Prostate gland (tissue), 2 donors: ENCODE results near the gene S100A12. TPM values are rescaled to one million over a fixed set of nuclear protein-coding genes. Genes with fewer than 3 reads are reported as not detected.
"Not testable (repeated sequence)": the region's sequence is repeated elsewhere in the genome, so short reads cannot be mapped to it uniquely, and the experiment has no call there.

Source experiments
- DNase-seq: peaks from one replicate; pipeline ENCODE4 v3.0.0-alpha.2; 2019; ENCODE audit warnings: low spot score
- H3K27ac ChIP-seq, 2 donors: fragments of 200-600 bp; sonication (generic); 2 replicates each; pipeline ENCODE4 v1.5.1; 2017 to 2019
- H3K27me3 ChIP-seq: fragments of 200-600 bp; sonication (generic); replicated peaks from 2 replicates; pipeline ENCODE4 v1.5.1; 2019; ENCODE audit not compliant: insufficient read depth
- H3K36me3 ChIP-seq, 2 donors: fragments of 200-600 bp; sonication (generic); 1 replicate in 1 of 2; 2 replicates in 1 of 2; pipeline versions ENCODE4 v1.5.1 to v1.8.1; 2017 to 2019
- H3K4me1 ChIP-seq: fragments of 200-600 bp; sonication (generic); replicated peaks from 2 replicates; pipeline ENCODE4 v1.5.1; 2019
- H3K4me3 ChIP-seq, 2 donors: fragments of 200-600 bp; sonication (generic); 2 replicates each; pipeline ENCODE4 v1.5.1; 2017 to 2019
- H3K9me3 ChIP-seq: fragments of 200-600 bp; sonication (generic); 2 replicates; pipeline ENCODE4 v1.5.1; 2017
- POLR2A ChIP-seq: fragments of 450-650 bp; IDR thresholded peaks from one replicate; pipeline ENCODE4 v1.6.1; 2016; ENCODE audit warnings: antibody characterized with exemption, mild to moderate bottlenecking
- POLR2AphosphoS5 ChIP-seq: sonication (generic); formaldehyde crosslinking; IDR thresholded peaks from one replicate; pipeline ENCODE4 v1.6.1; 2017; ENCODE audit warnings: antibody characterized with exemption
- WGBS: methylation state at CpG from one replicate; pipeline ENCODE4 v1.1.5; 2018; 5-methylcytosine and 5-hydroxymethylcytosine counted together
- intact Hi-C: fragments of 100-400 bp; cut with DNase I; formaldehyde crosslinking; loops from one replicate; pipeline ENCODE4 v1.14.2; 2022
- total RNA-seq, 2 donors: library from RNA; depleted of rRNA; stranded (reverse); fragments of >200 nt; gene quantifications; one replicate each; pipeline ENCODE4 v1.1.0, GENCODE V29; 2016
- TF ChIP-seq, protein P1 (sequence below), 4 experiments: fragments of 200-600 bp in 2 of 4; fragments of 450-650 bp in 2 of 4; sonication (generic) in 2 of 4; IDR thresholded peaks; 1 replicate in 3 of 4; 2 replicates in 1 of 4; pipeline ENCODE4 v1.5.1; 2016 to 2019; ENCODE audit warnings: antibody characterized with exemption in 4 of 4, mild to moderate bottlenecking in 2 of 4, moderate library complexity in 2 of 4

Gene S100A12
- total RNA-seq, 2 donors from 2014 or later: not detected

DNA sequence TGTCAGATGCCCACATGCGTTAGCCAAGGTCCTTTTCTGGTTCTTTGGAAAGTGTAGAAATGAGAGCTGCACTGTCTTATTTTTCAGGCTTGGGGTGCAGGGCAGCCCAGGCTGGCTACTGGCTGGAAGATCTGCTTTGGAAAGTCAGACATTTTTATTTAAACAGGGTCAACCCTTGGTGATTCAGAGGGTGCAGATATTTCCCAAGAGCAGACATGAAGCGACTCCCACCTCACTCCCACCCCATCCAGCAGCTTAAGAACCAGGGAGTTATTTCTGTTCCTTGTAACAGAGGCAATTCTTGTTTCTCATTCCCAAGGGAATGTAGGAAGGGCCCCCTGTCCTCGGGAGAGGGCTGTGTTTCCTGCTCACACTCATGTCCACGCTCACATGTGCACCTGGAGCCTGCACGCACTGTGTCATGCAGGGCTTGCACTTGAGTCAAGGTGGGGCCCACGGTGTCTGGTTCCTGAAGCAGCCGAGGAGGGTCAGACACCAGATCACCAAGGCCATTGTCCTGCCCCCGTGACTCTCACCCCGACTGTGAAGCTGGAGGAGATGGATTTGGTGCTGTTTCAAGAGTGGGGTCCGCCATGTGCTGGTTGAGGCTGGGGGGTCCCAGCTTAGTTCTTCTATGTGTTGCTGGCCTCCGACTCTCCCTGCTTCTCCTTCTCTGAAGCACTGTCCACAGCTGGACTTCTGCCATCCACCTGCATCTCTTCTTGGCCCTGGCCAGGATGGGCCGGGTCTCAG, 41.9 kb upstream of the S100A12 start:
- no peak for TF ChIP-seq POLR2AphosphoS5
- TF ChIP-seq, protein P1, sequence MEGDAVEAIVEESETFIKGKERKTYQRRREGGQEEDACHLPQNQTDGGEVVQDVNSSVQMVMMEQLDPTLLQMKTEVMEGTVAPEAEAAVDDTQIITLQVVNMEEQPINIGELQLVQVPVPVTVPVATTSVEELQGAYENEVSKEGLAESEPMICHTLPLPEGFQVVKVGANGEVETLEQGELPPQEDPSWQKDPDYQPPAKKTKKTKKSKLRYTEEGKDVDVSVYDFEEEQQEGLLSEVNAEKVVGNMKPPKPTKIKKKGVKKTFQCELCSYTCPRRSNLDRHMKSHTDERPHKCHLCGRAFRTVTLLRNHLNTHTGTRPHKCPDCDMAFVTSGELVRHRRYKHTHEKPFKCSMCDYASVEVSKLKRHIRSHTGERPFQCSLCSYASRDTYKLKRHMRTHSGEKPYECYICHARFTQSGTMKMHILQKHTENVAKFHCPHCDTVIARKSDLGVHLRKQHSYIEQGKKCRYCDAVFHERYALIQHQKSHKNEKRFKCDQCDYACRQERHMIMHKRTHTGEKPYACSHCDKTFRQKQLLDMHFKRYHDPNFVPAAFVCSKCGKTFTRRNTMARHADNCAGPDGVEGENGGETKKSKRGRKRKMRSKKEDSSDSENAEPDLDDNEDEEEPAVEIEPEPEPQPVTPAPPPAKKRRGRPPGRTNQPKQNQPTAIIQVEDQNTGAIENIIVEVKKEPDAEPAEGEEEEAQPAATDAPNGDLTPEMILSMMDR (IDR thresholded peaks at IDR 0.05): no peak
- TF ChIP-seq POLR2A: no peak
- Histone ChIP-seq H3K4me3 (no peak overlapping the region), H3K27ac (no peak overlapping the region), H3K27me3 (no peaks in the 10 kb centered on the region), H3K4me1 (no peaks in the 10 kb centered on the region), H3K36me3 (no peaks in the 10 kb centered on the region), H3K9me3 (no peaks in the 10 kb centered on the region)
- intact Hi-C loops: no loop called here
- 86% methylated on average over 12 of the region's 12 CpGs for WGBS
- DNase-seq: no peak

DNA sequence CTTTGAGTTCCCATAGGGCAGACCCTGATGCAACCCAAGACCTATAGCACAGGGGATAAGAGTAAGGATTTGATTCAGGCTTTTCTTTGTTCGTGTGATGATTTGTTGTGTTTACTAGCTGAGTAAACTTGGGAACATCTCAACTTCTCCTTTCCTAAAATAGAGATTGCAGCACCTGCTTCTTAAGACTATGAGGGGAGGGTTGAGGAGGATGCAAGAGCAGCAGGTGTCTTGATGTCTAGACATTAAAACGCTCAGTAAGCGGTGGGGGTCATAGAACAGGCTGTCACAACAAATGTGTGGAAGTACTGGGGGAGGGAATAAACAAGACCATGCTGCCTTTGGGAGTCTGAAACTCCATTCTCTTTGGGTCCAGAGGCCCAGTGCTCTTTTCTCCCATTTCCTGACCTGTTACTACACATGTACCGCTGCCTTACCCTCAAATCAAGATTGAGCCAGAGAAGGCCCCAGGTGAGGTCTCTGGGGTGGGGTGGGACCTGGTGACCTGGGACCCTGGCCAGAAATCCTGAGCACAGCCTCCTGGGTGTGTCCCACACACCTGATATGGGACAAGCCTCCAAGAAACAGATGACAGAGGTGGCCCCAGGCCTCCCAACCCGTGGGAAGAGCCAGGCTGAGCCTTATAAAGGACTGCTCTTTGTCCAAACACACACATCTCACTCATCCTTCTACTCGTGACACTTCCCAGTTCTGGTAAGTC, 40.6 kb upstream of the S100A12 start, which contains the start of gene S100A7A:
S100A7A (plus strand) TSS at position 671 of the 721 bp plus-strand sequence. CDS start 1,563 bp downstream, outside the sequence.
- intact Hi-C loops: no loop called here
- Histone ChIP-seq H3K4me1 (no peaks in the 10 kb centered on the region), H3K9me3 (no peaks in the 10 kb centered on the region), H3K4me3 (no peak within 1 kb of the TSS), H3K36me3 (no peaks in the 10 kb centered on the region), H3K27ac (no peak within 1 kb of the TSS), H3K27me3 (no peaks in the 10 kb centered on the region)
- TF ChIP-seq POLR2A (no peak), POLR2AphosphoS5 (no peak)
- TF ChIP-seq, protein P1 (IDR thresholded peaks at IDR 0.05): no peak
- DNase-seq: no peak
- 65% methylated on average over 6 of the region's 6 CpGs for WGBS

DNA sequence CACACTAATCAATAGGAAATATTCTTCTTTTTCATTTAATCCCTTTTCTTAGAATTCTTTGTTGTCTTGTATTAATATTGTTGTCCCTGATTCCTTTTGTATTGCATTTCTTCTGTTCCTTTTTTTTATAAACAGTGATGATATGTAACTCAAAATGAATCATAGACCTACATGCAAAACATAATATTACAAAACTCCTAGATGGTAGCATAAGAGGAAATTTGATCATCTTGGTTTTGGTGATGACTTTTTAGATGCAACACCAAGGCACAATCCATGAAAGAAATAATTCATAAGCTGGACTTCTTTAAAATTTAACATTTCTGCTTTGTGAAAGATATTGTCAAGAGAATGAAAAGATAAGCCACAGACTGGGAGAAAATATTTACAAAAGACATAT, 38.5 kb upstream of the S100A12 start:
- H3K27ac ChIP-seq, H3K4me3 ChIP-seq, intact Hi-C loops, H3K36me3 ChIP-seq, DNase-seq, H3K4me1 ChIP-seq, H3K27me3 ChIP-seq, H3K9me3 ChIP-seq: not testable (repeated sequence)

DNA sequence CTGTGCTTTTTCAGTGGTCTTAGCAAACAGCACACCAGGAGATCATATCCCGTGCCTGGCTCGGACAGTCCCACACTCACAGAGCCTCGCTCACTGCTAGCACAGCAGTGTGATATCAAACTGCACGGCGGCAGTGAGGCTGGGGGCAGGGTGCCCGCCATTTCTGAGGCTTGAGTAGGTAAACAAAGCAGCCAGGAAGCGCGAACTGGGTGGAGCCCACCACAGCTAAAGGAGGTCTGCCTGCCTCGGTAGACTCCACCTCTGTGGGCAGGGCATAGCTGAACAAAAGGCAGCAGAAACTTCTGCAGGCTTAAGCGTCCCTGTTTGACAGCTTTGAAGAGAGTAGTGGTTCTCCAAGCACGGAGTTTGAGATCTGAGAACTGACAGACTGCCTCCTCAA, 31.9 kb upstream of the S100A12 start:
- H3K27ac ChIP-seq, H3K4me1 ChIP-seq, H3K36me3 ChIP-seq, H3K9me3 ChIP-seq, DNase-seq, H3K27me3 ChIP-seq, H3K4me3 ChIP-seq, intact Hi-C loops: not testable (repeated sequence)
- WGBS: 55% methylated on average over 11 of the region's 11 CpGs

DNA sequence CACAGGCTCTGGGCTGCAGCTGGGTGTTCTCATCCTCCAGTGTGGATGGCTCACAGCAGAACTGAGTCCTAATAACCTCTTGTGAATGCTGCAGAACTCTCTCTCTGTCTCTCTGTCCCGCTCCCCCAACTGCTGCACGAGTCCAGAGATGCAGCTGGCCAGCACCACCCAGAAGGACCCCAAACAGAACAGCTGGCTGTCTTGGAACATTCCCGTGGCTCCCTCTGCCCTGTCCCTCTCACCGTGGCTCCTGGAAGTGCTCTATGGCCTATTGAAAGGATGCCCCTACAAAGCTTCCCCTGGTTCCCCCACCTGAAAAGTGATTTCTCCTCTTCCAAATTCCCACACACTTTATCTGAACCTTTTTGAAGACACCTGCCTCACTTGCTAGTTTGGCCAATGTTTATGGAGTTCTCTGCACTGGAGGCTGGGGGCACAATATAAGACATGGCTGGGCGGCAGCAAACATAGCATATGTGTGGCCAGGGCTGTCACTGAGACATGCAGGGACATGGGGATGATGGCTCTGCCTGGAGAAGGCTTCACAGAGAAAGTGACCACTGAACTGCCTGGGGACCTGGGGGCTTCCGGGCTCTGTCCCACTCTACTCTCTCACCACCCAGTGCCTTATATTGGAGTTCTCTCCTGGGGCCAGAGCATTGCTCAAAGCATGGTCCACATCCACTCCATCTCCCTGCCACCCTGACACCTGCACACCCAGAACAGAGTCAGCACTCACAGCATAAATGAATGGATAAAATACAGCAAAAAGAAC, 30.6 kb upstream of the S100A12 start:
- H3K4me1 ChIP-seq, H3K9me3 ChIP-seq, H3K27ac ChIP-seq, H3K4me3 ChIP-seq, H3K36me3 ChIP-seq, H3K27me3 ChIP-seq, intact Hi-C loops, DNase-seq: not testable (repeated sequence)
- WGBS: 82% methylated on average over 6 of the region's 6 CpGs

DNA sequence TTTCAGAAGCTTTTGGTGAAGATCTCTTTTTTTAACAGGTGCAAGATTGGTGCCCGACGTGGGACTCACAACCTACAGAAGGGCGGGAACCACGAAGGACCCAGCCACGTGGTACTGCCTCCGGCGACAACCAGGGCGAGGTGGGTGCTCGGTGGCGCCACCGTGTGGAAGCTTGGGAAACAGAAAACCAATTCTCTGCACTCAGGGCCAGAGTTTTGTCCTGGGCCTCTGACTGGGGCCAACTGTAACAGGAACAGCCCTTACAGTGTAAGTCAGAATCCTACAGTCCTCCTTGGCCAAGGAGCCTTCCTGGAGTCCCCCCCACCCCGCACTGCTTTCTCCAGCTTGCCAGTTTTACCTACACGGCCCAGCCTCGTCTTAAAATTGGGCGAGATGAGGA, 29.3 kb upstream of the S100A12 start:
- Histone ChIP-seq H3K27ac (no peak overlapping the region), H3K36me3 (no peaks in the 10 kb centered on the region), H3K4me3 (no peak overlapping the region), H3K9me3 (no peaks in the 10 kb centered on the region), H3K4me1 (no peaks in the 10 kb centered on the region), H3K27me3 (no peaks in the 10 kb centered on the region)
- intact Hi-C loops: no loop called here
- DNase-seq: no peak
- no peak for TF ChIP-seq POLR2AphosphoS5
- TF ChIP-seq, protein P1 (IDR thresholded peaks at IDR 0.05): peak in 3 of 4 experiments; percentile 20 to 48 (median 30)
- TF ChIP-seq POLR2A: no peak
- 44% methylated on average over 15 of the region's 15 CpGs for WGBS
